ENCODE measurements around the gene CCDC13.

The CCDC13 gene

GRCh38 chr3:42745776-42746454 is 27.1 kb downstream of the CCDC13 start:
- peaks cover 16% of the 10 kb centered on the region for H3K4me1 Mint-ChIP-seq
- ATAC-seq (replicated peaks; ENCODE audit: extremely low read depth, poor library complexity, severe bottlenecking) (no peak), DNase-seq (ENCODE audit: low spot score in 2 of 2) (no peak)
- no peaks in the 10 kb centered on the region for H3K9me3 Mint-ChIP-seq
- H3K27ac Mint-ChIP-seq (ENCODE audit: low read depth) = no peak overlapping the region
- H3K36me3 Mint-ChIP-seq (ENCODE audit: insufficient read depth) = no peaks in the 10 kb centered on the region
- H3K27me3 Mint-ChIP-seq = no peaks in the 10 kb centered on the region
- H3K4me3 Mint-ChIP-seq = no peak overlapping the region

GRCh38 chr3:42745291-42745745 is 27.7 kb downstream of the CCDC13 start:
- H3K9me3 Mint-ChIP-seq = no peaks in the 10 kb centered on the region
- no peaks in the 10 kb centered on the region for H3K27me3 Mint-ChIP-seq
- no peak overlapping the region for H3K27ac Mint-ChIP-seq (ENCODE audit: low read depth)
- peaks cover 16% of the 10 kb centered on the region for H3K4me1 Mint-ChIP-seq
- DNase-seq (ENCODE audit: low spot score in 2 of 2) = no peak
- H3K36me3 Mint-ChIP-seq (ENCODE audit: insufficient read depth) = no peaks in the 10 kb centered on the region
- no peak overlapping the region for H3K4me3 Mint-ChIP-seq
- ATAC-seq (replicated peaks; ENCODE audit: extremely low read depth, poor library complexity, severe bottlenecking) = no peak

GRCh38 chr3:42743204-42743995 is 29.7 kb downstream of the CCDC13 start:
- peaks cover 1% of the 10 kb centered on the region for H3K36me3 Mint-ChIP-seq (ENCODE audit: insufficient read depth)
- no peak for DNase-seq (ENCODE audit: low spot score in 2 of 2)
- H3K4me3 Mint-ChIP-seq = no peak overlapping the region
- H3K27ac Mint-ChIP-seq (ENCODE audit: low read depth) = no peak overlapping the region
- no peaks in the 10 kb centered on the region for H3K27me3 Mint-ChIP-seq
- no peak for ATAC-seq (replicated peaks; ENCODE audit: extremely low read depth, poor library complexity, severe bottlenecking)
- peaks cover 15% of the 10 kb centered on the region for H3K4me1 Mint-ChIP-seq
- H3K9me3 Mint-ChIP-seq = no peaks in the 10 kb centered on the region

- Mint-ChIP-seq H3K27me3 (no peaks in the 10 kb centered on the region), H3K36me3 (ENCODE audit: insufficient read depth) (peaks cover 1% of the 10 kb centered on the region), H3K4me1 (peaks cover 8% of the 10 kb centered on the region), H3K27ac (ENCODE audit: low read depth) (no peak overlapping the region), H3K4me3 (no peak overlapping the region), H3K9me3 (no peaks in the 10 kb centered on the region)
- no peak for ATAC-seq (replicated peaks; ENCODE audit: extremely low read depth, poor library complexity, severe bottlenecking)
- DNase-seq (ENCODE audit: low spot score in 2 of 2) = no peak
These were observed 30.4 kb downstream of the CCDC13 start for GRCh38 chr3:42742688-42743087.

- DNase-seq (ENCODE audit: low spot score in 2 of 2) = no peak
- no peak overlapping the region for H3K27ac Mint-ChIP-seq (ENCODE audit: low read depth)
- H3K4me1 Mint-ChIP-seq = peaks cover 4% of the 10 kb centered on the region
- no peaks in the 10 kb centered on the region for H3K9me3 Mint-ChIP-seq
- ATAC-seq (replicated peaks; ENCODE audit: extremely low read depth, poor library complexity, severe bottlenecking) = no peak
- no peak overlapping the region for H3K4me3 Mint-ChIP-seq
- no peaks in the 10 kb centered on the region for H3K27me3 Mint-ChIP-seq
- peaks cover 1% of the 10 kb centered on the region for H3K36me3 Mint-ChIP-seq (ENCODE audit: insufficient read depth)
These were observed 30.8 kb downstream of the CCDC13 start for GRCh38 chr3:42742259-42742658.

GRCh38 chr3:42741796-42742195 is 31.3 kb downstream of the CCDC13 start:
- no peaks in the 10 kb centered on the region for H3K9me3 Mint-ChIP-seq
- no peak overlapping the region for H3K4me3 Mint-ChIP-seq
- DNase-seq (ENCODE audit: low spot score in 2 of 2) (no peak), ATAC-seq (replicated peaks; ENCODE audit: extremely low read depth, poor library complexity, severe bottlenecking) (no peak)
- H3K4me1 Mint-ChIP-seq = peaks cover 4% of the 10 kb centered on the region
- no peak overlapping the region for H3K27ac Mint-ChIP-seq (ENCODE audit: low read depth)
- H3K27me3 Mint-ChIP-seq = no peaks in the 10 kb centered on the region
- peaks cover 1% of the 10 kb centered on the region for H3K36me3 Mint-ChIP-seq (ENCODE audit: insufficient read depth)

GRCh38 chr3:42739401-42740158 is 33.5 kb downstream of the CCDC13 start:
- Mint-ChIP-seq H3K9me3 (no peaks in the 10 kb centered on the region), H3K36me3 (ENCODE audit: insufficient read depth) (peaks cover 1% of the 10 kb centered on the region), H3K4me3 (no peak overlapping the region), H3K4me1 (peaks cover 4% of the 10 kb centered on the region), H3K27ac (ENCODE audit: low read depth) (no peak overlapping the region), H3K27me3 (no peaks in the 10 kb centered on the region)
- ATAC-seq (replicated peaks; ENCODE audit: extremely low read depth, poor library complexity, severe bottlenecking) = no peak
- DNase-seq (ENCODE audit: low spot score in 2 of 2) = no peak

GRCh38 chr3:42736531-42736930 is 36.5 kb downstream of the CCDC13 start:
- no peaks in the 10 kb centered on the region for H3K4me1 Mint-ChIP-seq
- H3K4me3 Mint-ChIP-seq = no peak overlapping the region
- no peaks in the 10 kb centered on the region for H3K27me3 Mint-ChIP-seq
- no peak overlapping the region for H3K27ac Mint-ChIP-seq (ENCODE audit: low read depth)
- ATAC-seq (replicated peaks; ENCODE audit: extremely low read depth, poor library complexity, severe bottlenecking) (no peak), DNase-seq (ENCODE audit: low spot score in 2 of 2) (no peak)
- no peaks in the 10 kb centered on the region for H3K9me3 Mint-ChIP-seq
- peaks cover 1% of the 10 kb centered on the region for H3K36me3 Mint-ChIP-seq (ENCODE audit: insufficient read depth)

GRCh38 chr3:42736081-42736480 is 37.0 kb downstream of the CCDC13 start:
- Mint-ChIP-seq H3K27ac (ENCODE audit: low read depth) (no peak overlapping the region), H3K36me3 (ENCODE audit: insufficient read depth) (peaks cover 1% of the 10 kb centered on the region), H3K27me3 (no peaks in the 10 kb centered on the region), H3K4me1 (no peaks in the 10 kb centered on the region), H3K4me3 (no peak overlapping the region), H3K9me3 (no peaks in the 10 kb centered on the region)
- DNase-seq (ENCODE audit: low spot score in 2 of 2) (no peak), ATAC-seq (replicated peaks; ENCODE audit: extremely low read depth, poor library complexity, severe bottlenecking) (no peak)

GRCh38 chr3:42735615-42736014 is 37.4 kb downstream of the CCDC13 start:
- Mint-ChIP-seq H3K27ac (ENCODE audit: low read depth) (no peak overlapping the region), H3K36me3 (ENCODE audit: insufficient read depth) (peaks cover 1% of the 10 kb centered on the region), H3K4me3 (no peak overlapping the region), H3K27me3 (no peaks in the 10 kb centered on the region), H3K9me3 (no peaks in the 10 kb centered on the region), H3K4me1 (no peaks in the 10 kb centered on the region)
- ATAC-seq (replicated peaks; ENCODE audit: extremely low read depth, poor library complexity, severe bottlenecking) (no peak), DNase-seq (ENCODE audit: low spot score in 2 of 2) (no peak)

- DNase-seq (ENCODE audit: low spot score in 2 of 2) (no peak), ATAC-seq (replicated peaks; ENCODE audit: extremely low read depth, poor library complexity, severe bottlenecking) (no peak)
- H3K4me3 Mint-ChIP-seq = no peak overlapping the region
- no peak overlapping the region for H3K27ac Mint-ChIP-seq (ENCODE audit: low read depth)
- peaks cover 1% of the 10 kb centered on the region for H3K36me3 Mint-ChIP-seq (ENCODE audit: insufficient read depth)
- no peaks in the 10 kb centered on the region for H3K27me3 Mint-ChIP-seq
- no peaks in the 10 kb centered on the region for H3K4me1 Mint-ChIP-seq
- H3K9me3 Mint-ChIP-seq = no peaks in the 10 kb centered on the region
These were observed 38.0 kb downstream of the CCDC13 start for GRCh38 chr3:42735019-42735418.

GRCh38 chr3:42734263-42734860 is 38.7 kb downstream of the CCDC13 start:
- H3K4me3 Mint-ChIP-seq = no peak overlapping the region
- H3K27ac Mint-ChIP-seq (ENCODE audit: low read depth) = no peak overlapping the region
- H3K27me3 Mint-ChIP-seq = no peaks in the 10 kb centered on the region
- no peaks in the 10 kb centered on the region for H3K9me3 Mint-ChIP-seq
- DNase-seq (ENCODE audit: low spot score in 2 of 2) (no peak), ATAC-seq (replicated peaks; ENCODE audit: extremely low read depth, poor library complexity, severe bottlenecking) (no peak)
- H3K36me3 Mint-ChIP-seq (ENCODE audit: insufficient read depth) = peaks cover 1% of the 10 kb centered on the region
- H3K4me1 Mint-ChIP-seq = no peaks in the 10 kb centered on the region
